WI38 (cell line): ENCODE measurements around the gene HSD17B11.

Experiments used
- H3K4me3 ChIP-seq: 2 replicates; pipeline ENCODE4 v1.5.1; 2011; ENCODE audit warnings: low read depth, mild to moderate bottlenecking, control low read depth, low read length
- CTCF ChIP-seq: IDR thresholded peaks from 2 replicates; pipeline ENCODE4 v1.5.1; 2012; ENCODE audit warnings: low read depth, mild to moderate bottlenecking, control low read depth, low read length

The HSD17B11 gene

DNA sequence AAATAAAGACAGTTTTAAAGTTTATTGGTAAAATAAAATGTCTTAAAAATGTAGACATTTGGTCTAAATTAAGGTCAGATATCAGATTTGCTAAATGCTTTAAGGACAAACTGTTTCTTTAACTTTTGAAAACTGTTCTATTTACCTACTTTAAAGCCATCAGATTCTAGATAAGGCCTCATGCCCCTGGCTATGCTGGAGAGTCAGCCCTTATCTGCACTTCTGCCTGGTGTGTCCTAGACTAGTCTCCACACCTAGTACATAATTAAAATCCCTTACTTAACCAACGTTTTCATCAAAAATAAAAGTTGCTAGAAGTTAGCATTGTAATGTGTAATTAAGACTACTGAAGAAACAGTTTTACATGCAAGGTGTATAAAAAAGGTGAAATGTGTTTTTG, 25.6 kb downstream of the HSD17B11 start:
- TF ChIP-seq CTCF: no peak
- H3K4me3 ChIP-seq: no peak overlapping the region

DNA sequence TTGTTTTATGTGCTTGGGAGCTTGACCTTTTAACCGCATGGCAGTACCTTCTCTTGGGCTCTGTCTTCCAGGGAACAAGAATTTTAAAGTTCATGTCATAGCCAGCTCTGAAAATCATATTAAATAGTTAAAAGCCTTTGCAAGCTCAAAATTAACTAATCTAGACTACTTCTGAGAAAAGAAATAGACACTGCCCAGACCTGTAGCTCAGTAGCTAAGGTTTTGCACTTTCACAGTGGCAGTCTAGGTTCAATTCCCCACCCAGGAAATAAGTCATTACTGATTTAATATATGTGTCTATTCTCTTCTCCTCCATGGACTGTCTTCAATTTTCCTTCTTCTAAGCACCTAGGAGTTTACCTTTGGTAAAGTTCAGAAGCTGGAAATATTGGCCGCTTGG, 27.4 kb downstream of the HSD17B11 start:
- no peak for TF ChIP-seq CTCF
- no peak overlapping the region for H3K4me3 ChIP-seq

GRCh38 chr4:87360338-87360935, 30.6 kb downstream of the HSD17B11 start:
- no peak overlapping the region for H3K4me3 ChIP-seq
- TF ChIP-seq CTCF: no peak

DNA sequence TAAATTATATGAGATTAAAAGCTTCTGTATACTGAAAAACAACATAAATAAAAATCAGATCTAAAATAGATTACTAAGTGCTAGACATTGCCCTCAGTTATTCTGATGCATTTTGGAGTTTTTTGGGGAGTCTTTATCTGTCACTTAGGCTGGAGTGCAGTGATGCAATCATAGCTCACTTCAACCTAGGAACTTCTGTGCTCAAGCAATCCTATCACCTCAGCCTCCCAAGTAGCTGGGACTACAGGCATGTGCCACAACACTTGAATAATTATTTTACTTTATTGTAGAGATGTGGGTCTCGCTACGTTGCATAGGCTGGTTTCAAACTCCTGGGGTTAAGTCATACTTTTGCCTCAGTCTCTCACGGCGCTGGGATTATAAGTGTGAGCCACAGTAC, 31.7 kb downstream of the HSD17B11 start:
- no peak for TF ChIP-seq CTCF
- H3K4me3 ChIP-seq: no peak overlapping the region

DNA sequence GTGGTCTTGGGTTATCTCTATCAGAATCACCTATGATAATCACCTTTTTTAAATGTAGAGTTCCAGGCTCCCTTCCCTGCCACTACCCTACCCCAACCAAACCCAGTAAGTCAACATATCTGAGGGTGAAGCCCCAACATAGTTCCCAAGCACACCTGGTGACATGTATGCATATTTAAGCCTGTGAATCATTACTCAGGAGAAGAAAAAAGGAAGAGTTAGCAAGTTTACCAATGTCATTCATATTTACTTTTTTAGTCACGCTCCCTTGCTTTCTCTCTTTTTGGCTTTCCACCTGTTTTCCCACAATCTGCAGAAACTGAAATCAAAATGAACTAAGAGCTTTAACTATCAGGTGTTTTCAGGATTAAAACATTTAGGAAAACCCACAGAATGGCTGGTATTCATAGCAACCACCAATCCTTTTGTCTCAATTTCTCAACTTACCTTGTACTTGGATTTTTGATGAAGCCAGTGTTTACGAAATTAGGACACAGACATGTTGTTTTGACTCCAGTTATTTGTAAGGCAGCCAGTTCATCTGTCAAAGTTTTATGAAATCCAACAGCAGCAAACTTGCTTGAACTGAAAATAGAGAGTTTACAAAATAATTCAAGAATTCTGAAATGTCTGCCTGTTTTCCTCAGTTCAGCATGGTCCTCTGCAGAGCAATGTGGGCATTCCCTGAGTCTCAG, 34.0 kb downstream of the HSD17B11 start:
- TF ChIP-seq CTCF: no peak
- H3K4me3 ChIP-seq: no peak overlapping the region

- TF ChIP-seq CTCF: no peak
- H3K4me3 ChIP-seq: no peak overlapping the region
Observed at GRCh38 chr4:87354168-87355102, 36.6 kb downstream of the HSD17B11 start.
